ENCODE results near the gene MRPL55. TPM values are rescaled to one million over a fixed set of nuclear protein-coding genes. Genes with fewer than 3 reads are reported as not detected.

Gene MRPL55
- total RNA-seq, 1 experiment from 2014 or later, result 60.4 TPM

DNA sequence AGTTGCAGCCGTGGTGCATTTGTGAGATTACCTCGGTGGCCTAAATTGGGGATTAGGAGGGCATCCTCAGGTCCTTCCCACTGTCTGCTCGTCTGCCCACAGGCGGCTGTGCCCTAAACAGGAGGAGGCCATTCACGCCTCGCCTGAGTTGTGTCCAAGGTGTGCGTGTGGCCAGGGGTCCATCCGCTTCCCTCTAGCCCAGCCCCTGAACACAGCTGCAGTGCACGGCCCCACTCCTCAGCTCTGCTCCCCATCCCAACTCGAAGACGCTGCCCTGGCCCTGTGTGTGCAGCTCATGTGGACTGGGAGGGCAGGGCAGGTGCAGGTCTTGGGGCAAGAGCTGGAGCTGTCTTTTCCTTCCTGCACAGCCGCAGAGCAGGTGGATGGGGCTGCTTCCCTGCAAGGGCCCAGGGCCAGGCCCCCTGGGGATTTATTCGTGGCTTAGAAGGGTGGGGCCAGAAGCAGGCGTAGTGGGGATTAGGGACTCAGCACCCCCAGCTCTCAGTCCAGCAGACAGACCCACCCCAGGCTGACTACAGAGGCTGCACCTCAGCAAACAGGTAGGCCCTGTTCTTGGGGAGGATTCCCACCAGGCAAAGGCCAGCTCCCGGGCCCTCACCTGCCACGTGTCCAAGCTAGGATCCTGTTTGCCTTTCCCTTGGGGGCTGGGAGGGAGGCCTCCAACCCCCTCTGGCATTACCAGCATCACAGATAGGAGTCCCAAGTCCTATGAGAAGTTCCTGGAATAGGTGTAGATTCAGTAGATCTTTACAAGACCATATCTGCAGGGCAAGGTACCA, 35.3 kb upstream of the MRPL55 start:
- ChIA-PET POLR2A (ENCODE audit: low non-redundant PET) (no interaction called here), CTCF (no interaction called here)
- Histone ChIP-seq H3K36me3 (ENCODE audit: insufficient read depth, low read length, poor library complexity, severe bottlenecking) (no peaks in the 10 kb centered on the region), H3K4me1 (ENCODE audit: insufficient read depth, low read length, poor library complexity, severe bottlenecking) (peaks cover 18% of the 10 kb centered on the region), H3K4me3 (ENCODE audit: low read depth, low read length, poor library complexity, severe bottlenecking) (no peak overlapping the region), H3K27me3 (replicated peaks; ENCODE audit: insufficient read depth, low read depth, low read length, poor library complexity) (no peaks in the 10 kb centered on the region), H3K9me3 (ENCODE audit: low read depth, low read length, poor library complexity, severe bottlenecking) (no peaks in the 10 kb centered on the region), H3K27ac (ENCODE audit: low read depth, low read length, poor library complexity, severe bottlenecking) (no peak overlapping the region)
- no peak for TF ChIP-seq EZH2 (IDR thresholded peaks at IDR 0.05; ENCODE audit: borderline replicate concordance, low read depth, low read length, poor library complexity, severe bottlenecking)
- TF ChIP-seq, protein P1, sequence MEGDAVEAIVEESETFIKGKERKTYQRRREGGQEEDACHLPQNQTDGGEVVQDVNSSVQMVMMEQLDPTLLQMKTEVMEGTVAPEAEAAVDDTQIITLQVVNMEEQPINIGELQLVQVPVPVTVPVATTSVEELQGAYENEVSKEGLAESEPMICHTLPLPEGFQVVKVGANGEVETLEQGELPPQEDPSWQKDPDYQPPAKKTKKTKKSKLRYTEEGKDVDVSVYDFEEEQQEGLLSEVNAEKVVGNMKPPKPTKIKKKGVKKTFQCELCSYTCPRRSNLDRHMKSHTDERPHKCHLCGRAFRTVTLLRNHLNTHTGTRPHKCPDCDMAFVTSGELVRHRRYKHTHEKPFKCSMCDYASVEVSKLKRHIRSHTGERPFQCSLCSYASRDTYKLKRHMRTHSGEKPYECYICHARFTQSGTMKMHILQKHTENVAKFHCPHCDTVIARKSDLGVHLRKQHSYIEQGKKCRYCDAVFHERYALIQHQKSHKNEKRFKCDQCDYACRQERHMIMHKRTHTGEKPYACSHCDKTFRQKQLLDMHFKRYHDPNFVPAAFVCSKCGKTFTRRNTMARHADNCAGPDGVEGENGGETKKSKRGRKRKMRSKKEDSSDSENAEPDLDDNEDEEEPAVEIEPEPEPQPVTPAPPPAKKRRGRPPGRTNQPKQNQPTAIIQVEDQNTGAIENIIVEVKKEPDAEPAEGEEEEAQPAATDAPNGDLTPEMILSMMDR (conservative IDR thresholded peaks at IDR 0.05; ENCODE audit: low read depth, low read length), result no peak
- no TSS peak for BruUV-seq (replicated peaks)
- no peak for DNase-seq (ENCODE audit: low spot score)
- intact Hi-C loops (cut with micrococcal nuclease; ENCODE audit: unreplicated experiment), result no loop called here

DNA sequence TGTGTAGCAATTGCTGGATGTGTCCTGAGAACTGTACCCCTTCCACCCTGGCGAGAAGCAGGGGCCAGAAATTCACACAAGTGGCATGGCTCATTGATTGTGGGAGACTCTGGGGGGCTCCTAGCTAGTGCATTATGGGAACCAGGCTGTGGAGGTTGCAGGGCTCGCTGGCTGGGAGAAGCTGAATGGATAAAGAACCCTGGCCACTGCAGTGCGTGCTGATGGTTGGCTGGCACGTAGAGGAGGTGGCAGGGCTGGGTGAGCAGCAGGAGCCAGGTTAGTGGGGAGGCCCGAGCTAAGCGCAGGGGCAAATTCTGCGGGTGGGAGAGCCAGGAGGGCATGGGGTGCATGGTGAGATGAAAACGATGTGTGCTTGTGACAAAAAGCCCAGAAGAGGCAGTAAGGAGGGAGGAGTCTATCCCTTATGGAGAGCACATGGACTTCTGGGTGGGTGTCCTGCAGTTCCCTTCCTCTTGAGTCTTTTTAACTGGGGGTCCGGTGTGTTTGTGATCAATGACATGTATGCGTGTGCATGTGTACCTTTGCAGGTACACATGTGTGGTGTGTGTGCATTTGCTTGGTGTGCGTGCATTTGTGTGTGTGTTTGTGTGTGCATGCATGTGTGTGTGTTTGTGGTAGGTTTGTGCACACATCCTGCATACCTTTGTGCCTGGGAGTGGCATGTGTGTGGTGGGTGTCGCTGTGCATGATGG, 34.5 kb upstream of the MRPL55 start:
- no TSS peak for BruUV-seq (replicated peaks)
- H3K27me3 ChIP-seq (replicated peaks; ENCODE audit: insufficient read depth, low read depth, low read length, poor library complexity), result no peaks in the 10 kb centered on the region
- H3K9me3 ChIP-seq (ENCODE audit: low read depth, low read length, poor library complexity, severe bottlenecking), result no peaks in the 10 kb centered on the region
- CTCF ChIA-PET, result no interaction called here
- no peak overlapping the region for H3K27ac ChIP-seq (ENCODE audit: low read depth, low read length, poor library complexity, severe bottlenecking)
- no peak for DNase-seq (ENCODE audit: low spot score)
- H3K4me3 ChIP-seq (ENCODE audit: low read depth, low read length, poor library complexity, severe bottlenecking), result no peak overlapping the region
- H3K4me1 ChIP-seq (ENCODE audit: insufficient read depth, low read length, poor library complexity, severe bottlenecking), result peaks cover 18% of the 10 kb centered on the region
- intact Hi-C loops (cut with micrococcal nuclease; ENCODE audit: unreplicated experiment), result no loop called here
- TF ChIP-seq EZH2 (IDR thresholded peaks at IDR 0.05; ENCODE audit: borderline replicate concordance, low read depth, low read length, poor library complexity, severe bottlenecking), result no peak
- TF ChIP-seq, protein P1 (conservative IDR thresholded peaks at IDR 0.05; ENCODE audit: low read depth, low read length), result no peak
- POLR2A ChIA-PET (ENCODE audit: low non-redundant PET), result interaction anchor here (0.6 kb wide), 1 partner anchor 24 kb away, joined by 3 read pairs; no protein-coding TSS in a partner anchor
- no peaks in the 10 kb centered on the region for H3K36me3 ChIP-seq (ENCODE audit: insufficient read depth, low read length, poor library complexity, severe bottlenecking)

DNA sequence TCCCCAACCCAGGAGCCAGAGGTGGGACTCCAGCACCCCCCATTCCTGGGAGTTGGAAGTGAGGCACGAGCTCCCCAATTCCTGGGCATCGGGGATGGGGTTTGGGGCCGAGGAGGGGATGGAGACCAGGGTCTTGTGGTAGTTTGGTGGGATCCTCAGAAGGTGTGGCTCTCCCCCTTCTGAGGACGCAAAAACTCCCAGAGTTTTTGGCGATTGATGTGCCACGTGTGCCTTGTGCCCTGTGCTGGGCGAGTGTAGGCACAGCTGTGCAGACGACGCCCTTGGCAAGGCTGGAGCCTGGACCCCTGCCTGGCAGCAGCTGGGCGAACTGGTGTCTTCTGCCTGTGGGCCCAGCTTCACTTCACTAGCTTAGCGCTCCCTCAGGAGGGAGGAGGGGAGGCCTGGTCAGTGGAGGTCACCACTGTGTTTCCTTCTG, 33.6 kb upstream of the MRPL55 start:
- no peak overlapping the region for H3K4me3 ChIP-seq (ENCODE audit: low read depth, low read length, poor library complexity, severe bottlenecking)
- POLR2A ChIA-PET (ENCODE audit: low non-redundant PET), result interaction anchor here (0.7 kb wide), 1 partner anchor 270 kb away, joined by 3 read pairs; no protein-coding TSS in a partner anchor

More for the DNA sequence above, 33.6 kb upstream of the MRPL55 start:
- CTCF ChIA-PET, result no interaction called here
- intact Hi-C loops (cut with micrococcal nuclease; ENCODE audit: unreplicated experiment), result no loop called here
- peaks cover 18% of the 10 kb centered on the region for H3K4me1 ChIP-seq (ENCODE audit: insufficient read depth, low read length, poor library complexity, severe bottlenecking)
- DNase-seq (ENCODE audit: low spot score), result no peak
- no peaks in the 10 kb centered on the region for H3K27me3 ChIP-seq (replicated peaks; ENCODE audit: insufficient read depth, low read depth, low read length, poor library complexity)
- no TSS peak for BruUV-seq (replicated peaks)
- peak overlapping the region; percentile 92 for H3K27ac ChIP-seq (ENCODE audit: low read depth, low read length, poor library complexity, severe bottlenecking)
- H3K9me3 ChIP-seq (ENCODE audit: low read depth, low read length, poor library complexity, severe bottlenecking), result no peaks in the 10 kb centered on the region
- no peak for TF ChIP-seq EZH2 (IDR thresholded peaks at IDR 0.05; ENCODE audit: borderline replicate concordance, low read depth, low read length, poor library complexity, severe bottlenecking)
- TF ChIP-seq, protein P1 (conservative IDR thresholded peaks at IDR 0.05; ENCODE audit: low read depth, low read length), result no peak
- H3K36me3 ChIP-seq (ENCODE audit: insufficient read depth, low read length, poor library complexity, severe bottlenecking), result no peaks in the 10 kb centered on the region

All from A673 (cell line).